T-helper 1 cell treated with Interleukin-12 subunit alpha and Interleukin-12 subunit beta and Interleukin-4 antibody, amounts not matched to agents 30 μg/mL and 1 μg/mL, for 36 hours (primary cell): ENCODE results near the gene LCNL1.

Source experiments
- H3K27ac Mint-ChIP-seq: one replicate; pipeline ENCODE4 v1.8.0; 2021; ENCODE audit warnings: mild to moderate bottlenecking, mixed read lengths
- H3K27me3 Mint-ChIP-seq: one replicate; pipeline ENCODE4 v1.8.0; 2021; ENCODE audit warnings: low read depth, mixed read lengths
- H3K36me3 Mint-ChIP-seq: one replicate; pipeline ENCODE4 v1.8.0; 2021; ENCODE audit warnings: low read depth, mixed read lengths
- H3K4me1 Mint-ChIP-seq: one replicate; pipeline ENCODE4 v1.8.0; 2021; ENCODE audit warnings: low read depth, mixed read lengths
- H3K4me3 Mint-ChIP-seq: one replicate; pipeline ENCODE4 v1.8.0; 2021; ENCODE audit warnings: mild to moderate bottlenecking, moderate library complexity, mixed read lengths
- H3K9me3 Mint-ChIP-seq: one replicate; pipeline ENCODE4 v1.8.0; 2021; ENCODE audit warnings: mixed read lengths

Gene LCNL1

DNA sequence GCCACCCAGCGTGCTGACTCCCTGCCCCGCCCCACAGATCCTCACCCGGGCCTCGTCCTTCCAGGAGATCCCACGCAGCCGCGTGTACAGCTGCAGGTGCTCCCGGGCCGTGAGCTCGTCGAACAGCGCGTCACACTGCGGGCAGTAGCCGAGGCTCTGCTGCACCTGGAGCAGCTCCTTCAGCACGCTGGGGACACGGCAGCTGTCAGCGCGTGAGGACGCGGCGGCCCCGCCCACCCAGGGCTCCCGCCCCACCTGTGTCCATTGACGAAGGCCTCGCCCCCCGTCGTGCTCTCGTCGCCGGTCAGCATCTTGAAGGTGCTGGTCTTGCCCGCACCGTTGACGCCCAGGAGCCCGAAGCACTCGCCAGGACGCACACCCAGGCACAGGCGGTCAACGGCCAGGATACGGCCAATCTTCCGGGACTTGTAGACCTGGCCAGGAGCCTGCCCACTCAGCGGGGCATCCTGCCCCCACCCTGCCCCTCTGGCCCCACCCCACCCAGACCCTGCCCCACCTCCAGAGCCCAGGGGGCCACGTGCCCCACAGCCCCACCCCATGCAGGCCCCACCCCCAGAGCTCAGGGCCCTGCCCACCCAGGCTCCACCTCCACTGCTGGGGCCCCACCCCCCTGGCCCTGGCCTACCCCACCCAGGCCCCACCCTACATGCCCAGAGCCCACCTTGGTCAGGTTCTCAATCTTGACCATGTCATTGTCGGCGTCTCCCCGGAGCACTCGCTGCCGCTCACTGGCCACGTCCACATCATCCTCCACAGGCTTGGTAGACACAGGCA, 27.3 kb downstream of the LCNL1 start:
- Mint-ChIP-seq H3K27ac (no peak overlapping the region), H3K9me3 (no peaks in the 10 kb centered on the region), H3K4me1 (no peaks in the 10 kb centered on the region), H3K36me3 (no peaks in the 10 kb centered on the region), H3K4me3 (no peak overlapping the region), H3K27me3 (no peaks in the 10 kb centered on the region)

GRCh38 chr9:137011156-137011555, 28.4 kb downstream of the LCNL1 start:
- Mint-ChIP-seq H3K9me3 (no peaks in the 10 kb centered on the region), H3K27ac (no peak overlapping the region), H3K27me3 (no peaks in the 10 kb centered on the region), H3K4me1 (no peaks in the 10 kb centered on the region), H3K36me3 (no peaks in the 10 kb centered on the region), H3K4me3 (no peak overlapping the region)

- no peaks in the 10 kb centered on the region for H3K27me3 Mint-ChIP-seq
- no peaks in the 10 kb centered on the region for H3K9me3 Mint-ChIP-seq
- peaks cover 3% of the 10 kb centered on the region for H3K36me3 Mint-ChIP-seq
- H3K4me3 Mint-ChIP-seq, result no peak overlapping the region
- H3K4me1 Mint-ChIP-seq, result no peaks in the 10 kb centered on the region
- no peak overlapping the region for H3K27ac Mint-ChIP-seq
Measured at GRCh38 chr9:137011907-137012675, 29.3 kb downstream of the LCNL1 start.

GRCh38 chr9:137012694-137013570, 30.1 kb downstream of the LCNL1 start:
- no peak overlapping the region for H3K27ac Mint-ChIP-seq
- H3K9me3 Mint-ChIP-seq, result no peaks in the 10 kb centered on the region
- H3K4me1 Mint-ChIP-seq, result no peaks in the 10 kb centered on the region
- peaks cover 3% of the 10 kb centered on the region for H3K36me3 Mint-ChIP-seq
- H3K4me3 Mint-ChIP-seq, result no peak overlapping the region
- H3K27me3 Mint-ChIP-seq, result no peaks in the 10 kb centered on the region

- Mint-ChIP-seq H3K27ac (no peak overlapping the region), H3K4me3 (no peak overlapping the region), H3K27me3 (no peaks in the 10 kb centered on the region), H3K36me3 (peaks cover 3% of the 10 kb centered on the region), H3K4me1 (no peaks in the 10 kb centered on the region), H3K9me3 (no peaks in the 10 kb centered on the region)
Measured at GRCh38 chr9:137013571-137013940, 30.8 kb downstream of the LCNL1 start.

DNA sequence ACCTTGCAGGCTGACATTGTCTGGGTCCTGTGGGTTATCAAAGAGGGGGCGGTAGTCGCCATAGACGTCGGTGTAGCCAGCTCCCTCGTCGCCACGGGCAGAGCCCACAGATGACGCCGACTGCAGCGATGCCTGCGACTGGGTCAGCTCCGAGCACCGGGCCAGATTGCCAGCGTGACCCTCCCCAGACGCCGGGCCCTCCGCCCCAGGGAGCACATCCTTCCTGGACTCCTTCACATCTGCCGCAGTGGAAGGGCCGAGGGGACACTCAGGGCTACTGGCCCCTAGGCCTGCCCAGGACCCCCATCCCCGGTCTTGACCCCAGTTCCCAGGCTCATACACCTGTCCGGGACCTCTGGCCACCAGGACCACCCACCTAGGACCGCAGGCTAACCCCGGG, 31.4 kb downstream of the LCNL1 start:
- Mint-ChIP-seq H3K36me3 (peaks cover 3% of the 10 kb centered on the region), H3K4me1 (no peaks in the 10 kb centered on the region), H3K27me3 (no peaks in the 10 kb centered on the region), H3K4me3 (no peak overlapping the region), H3K27ac (no peak overlapping the region), H3K9me3 (no peaks in the 10 kb centered on the region)

DNA sequence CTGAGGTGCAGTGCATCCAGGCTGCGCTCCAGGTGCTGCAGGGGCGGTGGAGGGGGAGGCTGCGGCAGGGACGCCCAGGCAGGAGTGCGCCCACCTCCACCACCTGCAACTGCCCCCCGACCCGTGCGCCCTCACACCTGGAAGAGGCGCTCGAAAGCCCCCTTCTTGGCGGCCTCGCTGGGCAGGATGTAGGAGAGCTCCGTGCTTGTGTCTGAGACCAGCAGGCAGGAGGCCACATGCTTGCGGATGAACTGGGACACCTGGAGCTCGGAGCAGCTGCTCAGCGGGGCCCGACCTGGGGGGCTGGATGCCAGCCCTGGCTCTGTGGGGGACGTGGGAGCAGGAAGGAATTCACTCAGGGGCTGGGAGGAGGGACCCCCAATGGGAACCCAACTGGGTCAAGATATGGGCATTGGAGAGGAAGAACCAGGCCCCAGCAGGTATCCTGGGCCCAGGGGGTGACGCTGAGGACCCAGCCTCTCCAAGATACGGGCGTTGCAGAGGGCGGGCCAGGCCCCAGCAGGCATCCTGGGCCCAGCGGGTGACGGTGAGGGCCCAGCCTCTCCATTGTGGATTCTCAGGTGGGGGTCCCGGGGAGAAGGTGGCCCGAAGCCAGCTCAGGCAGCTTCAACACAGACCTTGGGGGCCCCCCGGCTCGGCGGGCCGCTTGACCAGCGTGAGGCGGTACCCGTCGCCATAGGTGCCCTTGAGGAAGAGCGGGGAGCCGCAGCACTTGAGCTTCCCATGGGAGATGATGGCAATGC, 32.2 kb downstream of the LCNL1 start:
- no peak overlapping the region for H3K27ac Mint-ChIP-seq
- no peaks in the 10 kb centered on the region for H3K4me1 Mint-ChIP-seq
- H3K36me3 Mint-ChIP-seq, result peaks cover 3% of the 10 kb centered on the region
- H3K27me3 Mint-ChIP-seq, result no peaks in the 10 kb centered on the region
- no peaks in the 10 kb centered on the region for H3K9me3 Mint-ChIP-seq
- H3K4me3 Mint-ChIP-seq, result no peak overlapping the region

DNA sequence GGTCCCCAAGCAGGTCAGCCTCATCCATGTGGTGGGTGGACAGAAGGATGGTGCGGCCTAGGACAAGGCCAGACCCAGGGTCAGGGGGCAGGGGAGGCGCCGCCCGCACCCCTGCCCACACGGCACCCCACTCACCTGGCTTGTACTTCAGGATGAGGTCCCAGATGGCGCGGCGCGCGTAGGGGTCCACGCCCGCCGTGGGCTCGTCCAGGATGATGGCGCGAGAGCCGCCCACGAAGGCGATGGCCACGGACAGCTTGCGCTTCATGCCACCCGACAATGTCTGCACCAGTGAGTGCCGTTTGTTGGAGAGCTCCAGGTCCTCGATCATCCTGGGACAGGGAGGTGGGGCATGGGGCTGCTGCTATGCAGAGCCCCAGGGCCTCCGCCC, 32.7 kb downstream of the LCNL1 start:
- Mint-ChIP-seq H3K27me3 (no peaks in the 10 kb centered on the region), H3K9me3 (no peaks in the 10 kb centered on the region), H3K36me3 (peaks cover 3% of the 10 kb centered on the region), H3K4me3 (no peak overlapping the region), H3K4me1 (no peaks in the 10 kb centered on the region), H3K27ac (no peak overlapping the region)

DNA sequence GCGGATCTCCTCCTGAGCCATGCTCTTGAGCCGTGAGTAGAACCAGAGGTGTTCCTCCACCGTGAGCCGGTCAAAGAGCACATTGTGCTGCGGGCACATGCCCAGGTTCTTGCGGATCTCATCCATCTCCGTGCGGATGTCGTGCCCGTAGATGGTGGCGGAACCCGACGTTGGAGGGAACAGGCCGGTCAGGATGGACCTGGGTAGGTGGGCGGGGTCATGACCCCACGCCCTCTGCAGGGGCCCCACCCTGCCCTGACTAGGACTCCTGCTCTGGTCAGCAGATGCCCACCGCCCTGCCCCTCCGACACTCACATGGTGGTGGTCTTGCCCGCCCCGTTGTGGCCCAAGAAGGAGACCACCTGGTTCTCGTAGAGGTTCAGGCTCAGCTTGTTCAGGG, 33.2 kb downstream of the LCNL1 start:
- no peaks in the 10 kb centered on the region for H3K9me3 Mint-ChIP-seq
- no peak overlapping the region for H3K4me3 Mint-ChIP-seq
- H3K4me1 Mint-ChIP-seq, result no peaks in the 10 kb centered on the region
- no peaks in the 10 kb centered on the region for H3K27me3 Mint-ChIP-seq
- H3K27ac Mint-ChIP-seq, result no peak overlapping the region
- peaks cover 3% of the 10 kb centered on the region for H3K36me3 Mint-ChIP-seq

DNA sequence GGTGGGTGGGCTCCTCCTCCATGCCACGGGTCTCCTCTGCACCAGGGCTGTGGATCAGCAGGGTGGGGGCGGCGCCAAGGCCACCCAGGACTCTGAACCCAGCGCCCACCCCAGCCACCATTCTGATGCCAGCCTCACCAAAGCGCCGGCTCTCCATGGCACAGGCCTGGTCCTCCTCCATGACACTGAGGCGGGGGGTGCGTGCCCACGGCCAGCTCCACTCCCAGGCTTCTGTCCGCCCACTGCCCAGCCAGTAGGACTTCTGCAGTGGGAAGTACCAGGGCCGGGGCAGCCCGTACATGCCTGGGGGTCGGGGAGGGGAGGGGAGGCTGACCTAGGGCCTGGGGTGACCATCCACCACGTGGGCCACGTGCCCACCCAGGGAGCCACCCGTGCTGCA, 33.6 kb downstream of the LCNL1 start:
- Mint-ChIP-seq H3K36me3 (peaks cover 3% of the 10 kb centered on the region), H3K4me3 (no peak overlapping the region), H3K27me3 (no peaks in the 10 kb centered on the region), H3K27ac (no peak overlapping the region), H3K9me3 (no peaks in the 10 kb centered on the region), H3K4me1 (no peaks in the 10 kb centered on the region)

DNA sequence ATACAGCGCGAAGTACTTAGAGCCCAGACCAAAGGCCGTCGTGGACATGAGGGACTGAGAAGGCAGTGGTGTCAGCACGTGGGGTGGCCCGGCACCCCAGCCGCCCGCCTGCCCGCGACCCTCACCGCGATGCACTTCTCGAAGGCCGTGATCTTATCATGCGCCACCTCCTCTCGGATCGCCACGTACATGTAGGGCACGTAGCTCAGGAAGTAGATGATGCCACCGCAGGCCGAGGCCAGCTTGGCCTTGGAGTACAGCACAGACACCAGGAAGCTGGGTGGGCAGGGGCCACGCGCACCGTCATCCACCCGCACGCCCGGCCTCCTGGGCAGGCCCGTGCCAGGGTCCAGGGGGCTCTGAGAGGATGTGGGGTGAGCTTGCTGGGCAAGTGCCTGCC, 34.3 kb downstream of the LCNL1 start:
- Mint-ChIP-seq H3K4me1 (peaks cover under 1% of the 10 kb centered on the region), H3K27me3 (no peaks in the 10 kb centered on the region), H3K4me3 (no peak overlapping the region), H3K9me3 (no peaks in the 10 kb centered on the region), H3K27ac (no peak overlapping the region), H3K36me3 (peaks cover 3% of the 10 kb centered on the region)

GRCh38 chr9:137017791-137018497, 35.2 kb downstream of the LCNL1 start:
- H3K27ac Mint-ChIP-seq, result no peak overlapping the region
- H3K4me1 Mint-ChIP-seq, result peaks cover 3% of the 10 kb centered on the region
- H3K9me3 Mint-ChIP-seq, result no peaks in the 10 kb centered on the region
- H3K27me3 Mint-ChIP-seq, result no peaks in the 10 kb centered on the region
- no peak overlapping the region for H3K4me3 Mint-ChIP-seq
- peaks cover 3% of the 10 kb centered on the region for H3K36me3 Mint-ChIP-seq

DNA sequence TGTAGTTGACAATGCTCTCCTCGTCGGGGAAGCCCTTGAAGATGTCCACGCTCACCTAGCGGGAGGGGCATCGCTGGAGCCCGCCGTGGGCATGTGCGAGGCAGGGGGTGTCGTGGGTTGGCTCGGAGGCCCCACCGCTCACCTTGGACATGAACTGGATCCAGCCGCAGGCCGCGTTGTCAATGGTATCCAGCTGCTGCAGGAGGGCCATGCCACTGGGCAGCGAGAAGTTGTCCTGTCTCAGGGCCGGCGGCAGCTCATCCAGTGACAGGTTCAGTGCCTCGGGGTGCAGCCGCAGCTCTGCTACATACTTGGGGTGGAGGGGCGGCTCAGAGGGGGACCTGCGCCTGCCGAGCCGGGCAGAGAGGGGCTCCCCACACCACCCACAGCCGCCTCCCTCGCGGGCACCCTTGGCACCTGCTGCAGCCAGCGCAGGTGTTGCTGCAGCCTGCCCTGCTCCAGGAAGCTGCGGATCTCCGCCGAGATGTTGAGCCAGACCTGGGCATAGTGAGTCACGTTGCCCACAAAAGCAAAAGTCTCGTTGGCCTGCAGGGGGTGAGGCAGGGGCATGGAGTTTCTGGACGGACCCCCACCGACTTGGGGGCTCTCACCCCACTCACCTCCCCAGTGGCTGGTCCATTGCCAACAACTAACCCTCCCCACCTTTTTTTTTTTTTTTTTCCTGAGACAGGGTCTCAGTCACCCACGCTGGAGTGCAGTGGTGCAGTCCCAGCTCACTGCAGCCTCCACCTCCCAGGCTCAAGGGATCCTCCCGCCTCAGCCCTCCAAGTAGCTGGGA, 36.2 kb downstream of the LCNL1 start:
- H3K36me3 Mint-ChIP-seq, result peaks cover 3% of the 10 kb centered on the region

More for the DNA sequence above, 36.2 kb downstream of the LCNL1 start:
- H3K4me1 Mint-ChIP-seq, result peaks cover 3% of the 10 kb centered on the region
- no peak overlapping the region for H3K4me3 Mint-ChIP-seq
- H3K9me3 Mint-ChIP-seq, result no peaks in the 10 kb centered on the region
- H3K27me3 Mint-ChIP-seq, result no peaks in the 10 kb centered on the region
- H3K27ac Mint-ChIP-seq, result no peak overlapping the region
